Large intestine (tissue), 3 donors: ENCODE measurements around the gene FANCI. TPM values are rescaled to one million over a fixed set of nuclear protein-coding genes. Genes with fewer than 3 reads are reported as not detected.

Experiments used
- DNase-seq, 2 donors: peaks; one replicate each; pipeline versions ENCODE4 v3.0.0 to v3.0.0-alpha.2; 2013
- H3K27ac ChIP-seq: one replicate; pipeline ENCODE4 v1.5.1; 2013; ENCODE audit warnings: low read length
- H3K27me3 ChIP-seq: 2 replicates; pipeline ENCODE4 v1.6.1; 2013; ENCODE audit warnings: low read length; ENCODE audit not compliant: control insufficient read depth, insufficient read depth
- H3K36me3 ChIP-seq: 2 replicates; pipeline ENCODE4 v1.6.1; 2013; ENCODE audit warnings: low read length; ENCODE audit not compliant: control insufficient read depth, insufficient read depth
- H3K4me1 ChIP-seq: one replicate; pipeline ENCODE4 v1.6.1; 2013; ENCODE audit warnings: low read length; ENCODE audit not compliant: control insufficient read depth, insufficient read depth
- H3K4me3 ChIP-seq: one replicate; pipeline ENCODE4 v1.5.1; 2013; ENCODE audit warnings: low read length
- H3K9me3 ChIP-seq: one replicate; pipeline ENCODE4 v1.6.1; 2013; ENCODE audit warnings: mild to moderate bottlenecking, low read depth, low read length, moderate library complexity; ENCODE audit not compliant: control insufficient read depth
- WGBS: methylation state at CpG from one replicate; pipeline ENCODE4 v1.1.5; 2013; ENCODE audit warnings: low lambda C conversion rate; ENCODE audit not compliant: insufficient coverage; 5-methylcytosine and 5-hydroxymethylcytosine counted together
- polyA plus RNA-seq: library from polyadenylated mRNA; unstranded; fragments of 120-200 nt; gene quantifications from one replicate; pipeline ENCODE4 v1.2.1, GENCODE V29; 2013

The FANCI gene
- polyA plus RNA-seq, 1 donor, result 20.3 TPM

DNA sequence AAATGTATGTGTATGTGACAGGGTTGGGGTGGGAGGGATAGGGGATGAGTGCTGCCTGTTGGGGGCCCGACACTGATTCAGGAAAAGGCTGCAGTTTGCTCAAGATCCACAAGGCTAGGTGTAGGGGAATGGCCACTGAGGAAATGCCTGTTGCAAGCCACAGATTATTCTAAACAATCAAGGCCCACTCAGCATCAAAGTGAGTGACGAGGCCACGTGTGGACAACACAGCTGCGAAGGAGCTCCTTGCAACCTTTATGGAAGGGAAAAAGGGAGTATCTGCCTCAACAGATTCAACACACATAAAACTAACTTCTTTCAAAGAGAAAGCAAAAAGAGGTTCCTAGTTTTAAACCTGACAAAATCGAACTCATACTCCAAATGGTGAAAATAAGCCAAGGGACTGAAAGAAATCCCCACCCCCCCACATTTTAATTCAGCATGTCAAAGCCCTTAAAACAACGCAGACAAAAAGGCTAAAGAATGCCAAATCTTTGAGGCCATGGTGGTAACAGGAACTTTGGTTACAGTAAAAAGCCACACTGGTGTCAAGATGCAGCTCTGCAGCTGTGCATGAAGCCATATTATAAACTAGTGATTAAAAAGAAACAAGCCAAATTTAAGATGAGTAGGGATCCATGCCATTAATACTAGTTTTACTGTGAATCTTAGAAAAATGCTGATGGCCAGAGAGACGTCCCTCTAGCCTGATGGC lies 87.3 kb downstream of the FANCI start:
- Histone ChIP-seq H3K27me3 (no peaks in the 10 kb centered on the region), H3K27ac (no peak overlapping the region), H3K4me1 (peaks cover 6% of the 10 kb centered on the region), H3K36me3 (peaks cover 62% of the 10 kb centered on the region), H3K9me3 (no peaks in the 10 kb centered on the region), H3K4me3 (no peak overlapping the region)
- no peak for DNase-seq
- no CpG with 5 or more reads among the region's 7 CpGs for WGBS

DNA sequence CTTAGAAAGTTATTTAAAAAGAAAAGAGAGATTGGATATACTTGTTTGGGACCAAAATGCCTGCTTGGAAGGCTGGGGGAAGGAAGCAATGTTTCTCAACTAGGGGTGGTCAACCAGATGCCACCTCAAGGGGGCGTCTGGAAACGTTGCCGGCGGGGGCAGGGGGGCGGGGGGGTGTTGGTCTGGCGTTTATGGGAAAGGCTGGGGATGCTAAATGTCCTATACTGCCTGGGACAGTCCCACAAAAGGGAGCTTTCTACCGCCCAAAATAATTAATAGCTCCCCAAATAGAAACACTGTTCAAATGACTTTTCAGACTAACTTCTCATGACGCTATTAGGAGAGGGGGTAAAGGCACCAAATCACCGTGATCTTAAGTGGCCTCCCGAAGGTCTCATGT lies 88.7 kb downstream of the FANCI start:
- no peaks in the 10 kb centered on the region for H3K27me3 ChIP-seq
- 76% methylated on average over 2 of the region's 10 CpGs for WGBS
- no peak for DNase-seq
- H3K27ac ChIP-seq, result no peak overlapping the region
- H3K4me1 ChIP-seq, result peaks cover 6% of the 10 kb centered on the region
- H3K9me3 ChIP-seq, result no peaks in the 10 kb centered on the region
- H3K36me3 ChIP-seq, result peaks cover 48% of the 10 kb centered on the region
- no peak overlapping the region for H3K4me3 ChIP-seq

DNA sequence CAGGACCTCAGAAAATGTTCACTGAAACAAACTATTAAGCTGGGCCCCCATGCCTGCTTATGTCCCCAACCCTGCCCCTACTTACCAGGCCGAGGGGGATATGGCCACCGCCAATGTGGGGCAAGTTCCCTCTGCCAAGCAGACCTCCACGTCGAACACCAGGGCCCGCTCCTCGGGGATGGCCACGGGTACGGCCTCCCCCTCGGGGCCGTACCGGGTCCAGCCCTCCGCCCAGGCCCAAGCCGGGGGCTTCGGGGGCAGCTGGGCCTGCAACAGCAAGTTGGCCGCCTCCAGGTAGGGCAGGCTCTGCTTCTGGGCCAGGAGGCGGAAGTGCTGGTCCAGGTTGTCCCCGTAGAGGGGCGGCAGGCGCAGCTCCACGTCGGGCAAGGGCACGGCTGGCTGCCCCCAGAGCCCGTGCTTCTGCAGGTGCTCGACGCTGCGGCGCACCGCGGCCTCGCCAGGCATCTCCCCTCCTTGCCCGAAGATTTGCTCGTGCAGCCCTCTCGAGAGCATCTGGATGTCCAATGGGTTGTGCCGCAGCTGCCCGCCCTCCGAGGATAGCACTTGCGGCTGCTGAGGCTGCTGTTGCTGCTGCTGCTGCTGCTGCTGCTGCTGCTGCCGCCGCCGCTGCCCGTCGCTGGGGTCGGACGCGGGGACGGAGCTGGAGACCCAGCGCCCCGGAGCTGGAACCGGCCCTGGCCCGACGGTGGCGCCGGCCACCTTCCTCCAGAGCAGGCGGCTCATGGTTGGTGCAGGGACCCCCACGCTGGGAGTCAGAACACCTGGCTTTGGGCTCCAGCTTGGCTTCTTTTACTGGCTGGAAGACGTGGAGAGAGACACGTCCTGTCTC lies 89.5 kb downstream of the FANCI start:
- no peak overlapping the region for H3K27ac ChIP-seq
- no CpG with 5 or more reads among the region's 57 CpGs for WGBS
- no peaks in the 10 kb centered on the region for H3K27me3 ChIP-seq
- H3K36me3 ChIP-seq, result peaks cover 41% of the 10 kb centered on the region
- DNase-seq, result no peak
- peaks cover 6% of the 10 kb centered on the region for H3K4me1 ChIP-seq
- peak overlapping the region; percentile 77 for H3K4me3 ChIP-seq
- H3K9me3 ChIP-seq, result no peaks in the 10 kb centered on the region

DNA sequence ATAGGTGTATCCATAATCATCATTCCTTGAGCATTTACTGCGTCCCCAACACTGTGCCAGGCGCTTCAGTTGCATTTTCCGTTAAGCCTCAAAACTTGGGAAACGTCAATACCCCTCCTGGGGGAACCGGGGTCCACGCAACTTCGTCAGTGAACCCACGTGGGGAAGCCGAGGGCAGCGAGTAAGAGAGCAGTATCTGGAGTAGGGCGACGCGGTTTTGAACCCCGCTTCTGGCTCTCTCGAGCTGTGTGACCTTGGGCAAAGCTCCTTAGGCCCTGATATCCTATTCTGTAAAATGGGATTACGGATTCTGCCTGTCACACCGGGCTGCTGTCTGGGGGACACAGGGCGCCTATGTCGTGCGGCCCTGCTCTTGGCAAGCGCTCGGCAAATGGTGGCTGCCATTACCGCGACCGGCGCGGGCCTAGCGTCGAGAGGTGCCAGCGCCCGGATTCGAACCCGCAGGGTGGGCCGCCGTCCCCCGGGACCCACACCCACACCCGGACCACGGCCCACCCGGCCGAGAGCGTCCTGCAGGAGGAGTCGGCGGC lies 90.3 kb downstream of the FANCI start:
- no peaks in the 10 kb centered on the region for H3K9me3 ChIP-seq
- no CpG with 5 or more reads among the region's 43 CpGs for WGBS
- peaks cover 6% of the 10 kb centered on the region for H3K4me1 ChIP-seq
- H3K27ac ChIP-seq, result peak overlapping the region; percentile 55
- peak overlapping the region; percentile 77 for H3K4me3 ChIP-seq
- peak in 1 of 2 donors; percentile 26 for DNase-seq
- H3K27me3 ChIP-seq, result peaks cover 2% of the 10 kb centered on the region
- peaks cover 33% of the 10 kb centered on the region for H3K36me3 ChIP-seq

DNA sequence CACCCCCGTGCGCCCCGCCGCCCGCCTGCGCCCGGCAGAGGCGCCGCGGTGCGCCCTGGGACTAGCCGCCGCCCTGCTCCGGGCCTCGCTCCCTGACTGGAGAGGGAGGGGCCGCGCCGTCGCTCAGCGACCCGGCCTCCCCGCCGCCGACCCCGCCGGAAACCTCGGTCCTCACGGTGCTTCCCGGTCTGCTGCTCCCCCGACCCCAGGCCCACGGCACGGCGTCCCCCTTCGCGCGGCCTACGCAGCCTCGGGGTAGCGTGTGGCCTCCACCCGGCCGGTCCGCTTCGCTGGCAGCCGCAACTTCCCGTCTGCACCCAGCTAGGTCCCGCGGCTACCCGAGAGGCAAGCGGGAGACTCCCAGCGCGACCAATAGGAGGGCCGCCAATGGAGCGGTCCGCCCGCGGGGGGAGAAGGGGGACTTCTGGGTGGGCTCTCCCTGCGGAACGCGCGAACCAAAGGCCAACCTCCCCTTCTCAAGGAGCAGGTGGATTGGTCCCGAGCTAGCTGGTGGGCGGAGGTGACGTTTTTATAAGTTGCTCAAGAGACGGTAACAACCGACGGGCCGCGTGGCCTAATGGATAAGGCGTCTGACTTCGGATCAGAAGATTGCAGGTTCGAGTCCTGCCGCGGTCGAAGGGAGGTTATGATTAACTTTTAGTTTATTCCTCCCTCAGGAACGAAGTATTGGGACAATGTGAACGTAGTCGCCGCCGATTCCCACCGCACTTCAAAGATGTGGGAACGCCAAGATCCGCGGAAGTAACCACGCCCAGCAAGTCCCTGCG lies 90.9 kb downstream of the FANCI start, which contains the start of gene POLG:
TSS of gene POLG (minus strand) at position 315 of the 788 bp plus-strand sequence. CDS start 1,070 bp downstream, outside the sequence.
- H3K4me1 ChIP-seq, result peaks cover 6% of the 10 kb centered on the region
- peaks cover 27% of the 10 kb centered on the region for H3K36me3 ChIP-seq
- H3K27ac ChIP-seq, result peak within 1 kb of the TSS; percentile 82
- H3K4me3 ChIP-seq, result peak within 1 kb of the TSS; percentile 77
- peak; percentile 99 for DNase-seq
- no CpG with 5 or more reads among the region's 85 CpGs for WGBS
- peaks cover 3% of the 10 kb centered on the region for H3K27me3 ChIP-seq
- no peaks in the 10 kb centered on the region for H3K9me3 ChIP-seq

DNA sequence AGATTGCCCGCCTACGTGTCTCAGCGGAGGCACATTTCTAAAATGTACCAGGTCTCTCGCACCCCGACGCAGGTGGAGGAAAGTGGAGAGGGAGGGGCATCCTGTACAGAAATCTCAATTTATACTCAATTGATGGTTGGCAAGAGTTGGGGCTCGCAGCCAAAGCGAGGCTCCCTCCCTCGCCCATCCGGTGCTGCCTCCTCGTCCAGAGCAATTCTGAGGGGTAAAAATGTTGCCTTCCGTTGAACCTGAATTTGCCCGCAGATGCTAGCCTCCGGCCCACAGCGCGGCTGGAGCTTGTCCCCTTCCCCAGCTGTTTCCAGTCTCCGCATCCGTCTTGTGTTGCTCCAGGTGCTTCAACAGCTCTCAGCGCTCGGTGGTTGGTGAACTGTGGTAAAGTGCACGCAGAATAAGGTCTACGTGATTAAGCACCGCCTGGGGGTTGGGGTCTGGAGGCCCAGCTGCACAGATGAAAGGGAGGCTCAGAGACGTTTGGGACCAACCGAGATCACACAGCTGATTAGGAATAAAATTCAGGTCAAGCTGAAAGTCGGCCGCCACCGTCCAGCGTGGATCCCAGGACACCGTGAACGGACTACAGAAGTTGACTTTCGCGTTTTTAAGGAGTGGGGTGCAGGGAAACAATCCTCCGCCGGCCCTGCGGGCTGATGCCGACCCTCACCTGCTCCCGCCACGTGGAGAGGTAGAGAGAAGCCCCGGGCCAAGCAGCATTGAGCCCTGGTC lies 91.7 kb downstream of the FANCI start:
- Histone ChIP-seq H3K9me3 (no peaks in the 10 kb centered on the region), H3K27me3 (peaks cover 3% of the 10 kb centered on the region), H3K36me3 (peaks cover 19% of the 10 kb centered on the region), H3K4me1 (peaks cover 6% of the 10 kb centered on the region), H3K4me3 (peak overlapping the region; percentile 47), H3K27ac (peak overlapping the region; percentile 5)
- peak in 1 of 2 donors; percentile 55 for DNase-seq
- no CpG with 5 or more reads among the region's 40 CpGs for WGBS

DNA sequence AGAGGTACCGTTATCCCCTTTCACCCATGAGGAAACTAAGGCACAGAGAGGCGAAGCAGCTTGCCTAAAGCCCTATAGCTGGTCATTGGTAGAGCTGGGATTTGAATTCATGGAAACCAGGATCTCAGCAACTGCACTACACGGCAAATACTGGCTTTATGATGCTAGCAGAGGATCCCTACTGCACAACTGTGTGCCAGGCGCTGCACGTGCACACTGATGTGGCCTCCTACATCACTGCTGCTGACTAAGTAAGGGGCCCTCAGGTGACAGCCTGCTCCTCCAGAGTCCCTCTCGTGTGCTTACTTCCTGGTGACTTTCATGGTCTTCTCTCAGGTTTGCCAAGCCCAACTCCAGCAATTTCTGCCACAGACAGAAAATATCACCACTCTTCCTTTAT lies 94.3 kb downstream of the FANCI start:
- peaks cover 2% of the 10 kb centered on the region for H3K4me1 ChIP-seq
- DNase-seq, result peak in 1 of 2 donors; percentile 26
- H3K36me3 ChIP-seq, result peaks cover 3% of the 10 kb centered on the region
- H3K27ac ChIP-seq, result no peak overlapping the region
- no peaks in the 10 kb centered on the region for H3K9me3 ChIP-seq
- peaks cover 14% of the 10 kb centered on the region for H3K27me3 ChIP-seq
- WGBS, result no CpG with 5 or more reads among the region's 6 CpGs
- H3K4me3 ChIP-seq, result no peak overlapping the region

DNA sequence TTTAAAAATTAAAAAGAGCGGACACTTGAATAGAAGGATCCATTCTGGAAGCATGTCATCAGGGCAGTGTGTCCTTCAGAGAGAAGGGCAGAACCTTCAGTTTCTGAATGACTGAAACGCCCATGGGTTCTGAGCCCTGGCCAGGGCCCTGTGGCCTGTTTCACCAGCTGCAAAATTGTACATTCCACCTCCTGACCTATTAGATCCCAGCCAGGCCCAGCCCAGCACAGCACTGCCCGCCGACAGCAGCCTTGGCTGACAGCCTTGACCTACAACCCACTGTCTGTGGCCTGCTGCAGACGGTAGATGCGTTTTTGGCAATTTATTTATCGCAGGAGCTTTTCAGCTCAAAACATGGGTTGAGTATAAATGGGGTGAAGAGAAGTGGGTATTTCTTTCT lies 96.8 kb downstream of the FANCI start:
- no peaks in the 10 kb centered on the region for H3K4me1 ChIP-seq
- no peak for DNase-seq
- whole genome bisulfite sequencing, result 66% methylated on average over 2 of the region's 7 CpGs

DNA sequence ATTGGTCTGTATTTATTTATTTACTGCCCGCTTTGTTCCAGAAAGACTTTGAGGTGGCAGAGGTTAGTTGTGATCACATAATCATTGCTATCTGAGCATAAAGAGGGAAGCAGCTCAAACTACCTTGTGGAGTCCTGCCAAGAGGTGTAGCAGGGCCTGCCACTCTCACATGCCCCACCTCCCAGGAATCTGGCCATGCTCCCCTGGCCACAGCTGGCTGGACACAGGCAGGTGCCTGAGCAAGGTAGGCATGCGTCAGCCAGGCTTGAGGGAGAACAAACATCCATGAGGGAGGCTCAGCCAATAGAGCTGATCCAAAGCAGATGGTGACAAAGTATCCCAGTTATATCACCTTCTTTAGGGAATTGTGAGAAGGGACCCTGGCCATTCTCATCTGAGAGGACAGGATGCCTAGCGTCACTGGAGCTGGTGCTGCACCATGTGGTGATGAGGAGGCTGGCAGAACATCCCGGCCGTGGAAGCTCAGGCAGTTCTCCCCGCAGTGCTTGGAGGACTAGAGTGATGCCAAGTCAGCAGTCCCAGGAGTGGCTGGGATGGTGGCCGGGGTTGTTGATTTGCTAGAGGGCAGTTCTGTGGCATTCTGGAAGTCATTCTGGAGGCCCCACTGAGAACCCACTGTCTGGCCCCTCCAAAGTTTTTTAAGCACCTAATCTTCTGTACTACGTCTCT lies 97.7 kb downstream of the FANCI start:
- no peak for DNase-seq
- H3K9me3 ChIP-seq, result no peaks in the 10 kb centered on the region
- H3K4me1 ChIP-seq, result no peaks in the 10 kb centered on the region
- no CpG with 5 or more reads among the region's 8 CpGs for WGBS
- no peak overlapping the region for H3K27ac ChIP-seq
- H3K27me3 ChIP-seq, result peaks cover 33% of the 10 kb centered on the region
- H3K4me3 ChIP-seq, result no peak overlapping the region
- no peaks in the 10 kb centered on the region for H3K36me3 ChIP-seq

More for the DNA sequence above, 96.8 kb downstream of the FANCI start:
- H3K36me3 ChIP-seq, result no peaks in the 10 kb centered on the region
- H3K27me3 ChIP-seq, result peaks cover 26% of the 10 kb centered on the region
- no peaks in the 10 kb centered on the region for H3K9me3 ChIP-seq
- no peak overlapping the region for H3K27ac ChIP-seq
- no peak overlapping the region for H3K4me3 ChIP-seq
